ENCODE results near the gene MTA2.
"Not testable (repeated sequence)": the region's sequence is repeated elsewhere in the genome, so short reads cannot be mapped to it uniquely, and the experiment has no call there.

- TF ChIP-seq CTCF (conservative IDR thresholded peaks at IDR 0.05; ENCODE audit: low read depth, low read length); EZH2 (IDR thresholded peaks at IDR 0.05; ENCODE audit: borderline replicate concordance, low read depth, low read length, poor library complexity, severe bottlenecking): not testable (repeated sequence)
Measured at GRCh38 chr11:62571493-62571892, 30.2 kb downstream of the MTA2 start.

Measured in A673 (cell line).